ENCODE data around the gene FUT2.
"Not testable (repeated sequence)": the region's sequence is repeated elsewhere in the genome, so short reads cannot be mapped to it uniquely, and the experiment has no call there.

FUT2 gene

GRCh38 chr19:48686088-48686487, 9.7 kb upstream of the FUT2 start:
- ATAC-seq: no peak
- no peak for TF ChIP-seq CREB5 (CRISPR knock-in tag; IDR thresholded peaks at IDR 0.05; ENCODE audit: low read depth)
- TF ChIP-seq CSRNP3 (CRISPR knock-in tag; IDR thresholded peaks at IDR 0.05): no peak
- TF ChIP-seq ISL1 (CRISPR knock-in tag; IDR thresholded peaks at IDR 0.05): no peak
- no peak for TF ChIP-seq OSR1 (CRISPR knock-in tag; IDR thresholded peaks at IDR 0.05)

DNA sequence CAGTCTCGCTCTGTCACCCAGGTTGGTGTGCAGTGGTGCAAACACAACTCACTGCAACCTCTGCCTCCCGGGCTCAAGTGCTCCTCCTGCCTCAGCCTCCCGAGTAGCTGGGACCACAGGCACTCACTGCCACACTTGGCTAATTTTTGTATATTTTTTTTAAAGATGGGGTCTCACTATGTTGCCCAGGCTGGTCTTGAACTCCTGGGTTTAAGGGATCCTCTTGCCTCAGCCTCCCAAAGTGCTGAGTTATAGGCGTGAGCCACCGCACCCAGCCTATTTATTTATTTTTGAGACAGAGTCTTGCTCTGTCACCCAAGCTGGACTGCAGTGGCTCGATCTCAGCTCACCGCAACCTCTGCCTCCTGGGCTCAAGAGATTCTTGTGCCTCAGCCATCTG, 9.1 kb upstream of the FUT2 start:
- ATAC-seq: not testable (repeated sequence)

GRCh38 chr19:48687776-48688175, 8.0 kb upstream of the FUT2 start:
- TF ChIP-seq ZC3H10 (CRISPR knock-in tag; IDR thresholded peaks at IDR 0.05) (no peak), RARB (CRISPR knock-in tag; IDR thresholded peaks at IDR 0.05) (no peak), GLIS3 (CRISPR knock-in tag; IDR thresholded peaks at IDR 0.05) (no peak), CSDC2 (CRISPR knock-in tag; IDR thresholded peaks at IDR 0.05) (no peak), ZNF70 (CRISPR knock-in tag; IDR thresholded peaks at IDR 0.05) (no peak), TOX (CRISPR knock-in tag; IDR thresholded peaks at IDR 0.05; ENCODE audit: borderline replicate concordance) (no peak), ESRRG (CRISPR knock-in tag; IDR thresholded peaks at IDR 0.05) (no peak), TSHZ2 (CRISPR knock-in tag; IDR thresholded peaks at IDR 0.05) (no peak), TCF4 (CRISPR knock-in tag; IDR thresholded peaks at IDR 0.05; ENCODE audit: borderline replicate concordance) (no peak), POU6F1 (CRISPR knock-in tag; IDR thresholded peaks at IDR 0.05; ENCODE audit: borderline replicate concordance, low read depth) (no peak)
- TF ChIP-seq, protein P1, sequence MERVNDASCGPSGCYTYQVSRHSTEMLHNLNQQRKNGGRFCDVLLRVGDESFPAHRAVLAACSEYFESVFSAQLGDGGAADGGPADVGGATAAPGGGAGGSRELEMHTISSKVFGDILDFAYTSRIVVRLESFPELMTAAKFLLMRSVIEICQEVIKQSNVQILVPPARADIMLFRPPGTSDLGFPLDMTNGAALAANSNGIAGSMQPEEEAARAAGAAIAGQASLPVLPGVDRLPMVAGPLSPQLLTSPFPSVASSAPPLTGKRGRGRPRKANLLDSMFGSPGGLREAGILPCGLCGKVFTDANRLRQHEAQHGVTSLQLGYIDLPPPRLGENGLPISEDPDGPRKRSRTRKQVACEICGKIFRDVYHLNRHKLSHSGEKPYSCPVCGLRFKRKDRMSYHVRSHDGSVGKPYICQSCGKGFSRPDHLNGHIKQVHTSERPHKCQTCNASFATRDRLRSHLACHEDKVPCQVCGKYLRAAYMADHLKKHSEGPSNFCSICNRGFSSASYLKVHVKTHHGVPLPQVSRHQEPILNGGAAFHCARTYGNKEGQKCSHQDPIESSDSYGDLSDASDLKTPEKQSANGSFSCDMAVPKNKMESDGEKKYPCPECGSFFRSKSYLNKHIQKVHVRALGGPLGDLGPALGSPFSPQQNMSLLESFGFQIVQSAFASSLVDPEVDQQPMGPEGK (CRISPR knock-in tag; IDR thresholded peaks at IDR 0.05; ENCODE audit: borderline replicate concordance): no peak
- ATAC-seq: no peak

- TF ChIP-seq ZNF70 (CRISPR knock-in tag; IDR thresholded peaks at IDR 0.05) (no peak), TCF4 (CRISPR knock-in tag; IDR thresholded peaks at IDR 0.05; ENCODE audit: borderline replicate concordance) (no peak), CSRNP3 (CRISPR knock-in tag; IDR thresholded peaks at IDR 0.05) (no peak), ESRRG (CRISPR knock-in tag; IDR thresholded peaks at IDR 0.05) (no peak), ISL1 (CRISPR knock-in tag; IDR thresholded peaks at IDR 0.05) (no peak), ZFP3 (CRISPR knock-in tag; IDR thresholded peaks at IDR 0.05) (no peak), POU6F1 (CRISPR knock-in tag; IDR thresholded peaks at IDR 0.05; ENCODE audit: borderline replicate concordance, low read depth) (no peak), TSHZ2 (CRISPR knock-in tag; IDR thresholded peaks at IDR 0.05) (no peak), CSDC2 (CRISPR knock-in tag; IDR thresholded peaks at IDR 0.05) (no peak), PPARA (CRISPR knock-in tag; IDR thresholded peaks at IDR 0.05; ENCODE audit: borderline replicate concordance) (no peak), ZNF565 (CRISPR knock-in tag; conservative IDR thresholded peaks at IDR 0.05; ENCODE audit: low read depth) (no peak), ZNF8 (CRISPR knock-in tag; IDR thresholded peaks at IDR 0.05) (no peak)
- ATAC-seq: no peak
Measured at GRCh38 chr19:48689449-48689848, 6.3 kb upstream of the FUT2 start.

DNA sequence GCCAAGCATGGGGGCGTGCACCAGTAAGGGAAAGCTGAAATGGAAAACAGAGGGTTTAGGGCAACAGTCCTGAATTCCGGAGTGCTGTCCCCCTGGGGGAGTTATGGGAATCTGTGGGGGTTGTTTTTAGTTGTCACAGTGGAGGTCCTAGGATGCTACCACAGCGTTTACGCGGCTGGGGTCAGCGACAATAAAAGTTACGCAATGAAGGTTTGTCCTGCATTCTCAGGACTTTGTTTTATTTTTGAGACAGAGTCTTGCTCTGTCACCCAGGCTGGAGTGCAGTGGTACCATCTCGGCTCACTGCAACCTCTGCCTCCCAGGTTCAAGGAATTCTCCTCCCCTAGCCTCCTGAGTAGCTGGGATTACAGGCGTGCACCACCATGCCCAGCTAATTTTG, 2.1 kb upstream of the FUT2 start:
- ATAC-seq: not testable (repeated sequence)

All from SK-N-SH treated with all-trans-retinoic acid at 6 μM for 48 hours (cell line).